G401 (cell line): ENCODE data around the gene TRIML2. TPM values are rescaled to one million over a fixed set of nuclear protein-coding genes. Genes with fewer than 3 reads are reported as not detected.

Experiments used
- DNase-seq: peaks from one replicate; pipeline ENCODE4 v3.0.0-alpha.2; 2015; ENCODE audit warnings: low spot score
- in situ Hi-C: cut with HindIII; loops from 2 replicates; pipeline ENCODE4 v1.10.0; 2016; ENCODE audit warnings: low sequenced_read_pairs, mixed read lengths
- total RNA-seq: library from RNA; depleted of rRNA; stranded (reverse); fragments of >200 nt; shearing (Covaris generic); gene quantifications from 2 replicates; pipeline ENCODE4 v1.2.3, GENCODE V29; 2014; rRNA removed

Gene TRIML2, protein sequence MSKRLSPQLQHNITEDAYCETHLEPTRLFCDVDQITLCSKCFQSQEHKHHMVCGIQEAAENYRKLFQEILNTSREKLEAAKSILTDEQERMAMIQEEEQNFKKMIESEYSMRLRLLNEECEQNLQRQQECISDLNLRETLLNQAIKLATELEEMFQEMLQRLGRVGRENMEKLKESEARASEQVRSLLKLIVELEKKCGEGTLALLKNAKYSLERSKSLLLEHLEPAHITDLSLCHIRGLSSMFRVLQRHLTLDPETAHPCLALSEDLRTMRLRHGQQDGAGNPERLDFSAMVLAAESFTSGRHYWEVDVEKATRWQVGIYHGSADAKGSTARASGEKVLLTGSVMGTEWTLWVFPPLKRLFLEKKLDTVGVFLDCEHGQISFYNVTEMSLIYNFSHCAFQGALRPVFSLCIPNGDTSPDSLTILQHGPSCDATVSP
- total RNA-seq: not detected in 2 replicates

DNA sequence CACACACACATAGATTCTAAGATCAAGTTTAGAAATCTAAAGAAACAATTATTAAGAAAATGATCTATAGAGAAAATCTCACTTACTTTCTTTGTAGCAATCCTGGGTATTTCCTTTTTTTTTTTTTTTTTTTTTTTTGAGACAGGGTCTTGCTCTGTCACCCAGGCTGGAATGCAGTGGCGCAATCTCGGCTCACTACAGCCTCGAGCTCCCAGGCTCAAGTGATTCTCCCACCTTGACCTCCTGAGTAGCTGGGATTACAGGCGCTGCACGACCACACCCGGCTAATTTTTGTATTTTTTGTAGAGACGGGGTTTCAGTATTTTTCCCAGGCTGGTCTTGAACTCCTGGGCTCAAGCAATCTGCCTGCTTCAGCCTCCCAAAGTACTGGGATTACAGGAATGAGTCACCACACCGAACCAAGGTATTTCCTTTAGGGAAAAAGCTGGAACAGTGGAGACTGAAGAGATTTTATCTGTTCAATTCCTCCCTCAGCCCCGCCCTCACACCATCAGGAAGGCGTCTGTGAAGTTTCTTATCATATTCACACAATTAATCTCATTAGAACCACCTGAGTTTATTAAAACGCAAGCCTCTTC lies at the start of gene TRIML2:
Gene TRIML2 (minus strand): TSS at position 447 of the 599 bp plus-strand sequence. CDS start 4,235 bp downstream, outside the sequence.
- DNase-seq: no peak
- in situ Hi-C loops: no loop called here

DNA sequence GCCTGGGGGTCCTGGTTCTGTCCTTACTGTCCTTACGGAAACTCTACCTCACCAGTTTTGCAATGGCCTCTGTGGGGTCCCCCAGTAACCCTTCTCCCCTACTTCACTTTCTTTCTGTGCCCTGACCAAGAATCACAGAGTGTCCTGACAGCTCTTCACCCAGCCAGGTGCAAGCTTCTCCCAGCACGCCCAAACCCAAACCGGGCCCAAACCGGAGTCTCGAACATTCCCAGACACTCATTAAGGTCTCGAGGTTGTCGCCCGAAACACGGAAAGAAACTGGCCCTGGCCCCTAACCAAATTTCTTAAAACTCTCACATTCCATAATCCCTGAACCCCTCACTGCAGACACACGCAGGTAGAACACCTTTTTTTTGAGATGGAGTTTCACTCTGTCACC lies 48.9 kb upstream of the TRIML2 start:
- in situ Hi-C loops: no loop called here
- no peak for DNase-seq

GRCh38 chr4:188154668-188155405 lies 45.4 kb upstream of the TRIML2 start:
- in situ Hi-C loops: no loop called here
- no peak for DNase-seq

DNA sequence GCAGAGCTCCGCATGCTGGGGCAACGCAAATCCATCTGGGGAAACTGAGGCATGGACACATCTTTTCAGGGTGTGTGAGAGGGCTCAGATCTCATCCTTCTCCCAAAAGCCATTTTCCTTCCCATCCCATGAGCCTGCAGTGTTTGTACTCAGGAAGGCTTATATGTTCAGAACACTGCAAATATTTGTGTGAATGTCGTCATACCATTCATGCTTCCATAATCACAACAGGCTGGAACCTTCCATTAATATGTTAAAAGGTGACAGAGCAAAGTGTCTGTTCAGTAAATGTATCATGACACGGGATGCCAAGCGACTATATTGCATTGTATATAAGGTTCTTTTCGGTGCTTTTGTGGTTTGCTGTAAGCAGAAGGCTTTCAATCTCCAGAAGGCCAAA lies 38.4 kb upstream of the TRIML2 start:
- in situ Hi-C loops: no loop called here

GRCh38 chr4:188147176-188147575 lies 37.8 kb upstream of the TRIML2 start:
- in situ Hi-C loops: no loop called here
- no peak for DNase-seq

More for the DNA sequence above, 38.4 kb upstream of the TRIML2 start:
- no peak for DNase-seq

GRCh38 chr4:188146618-188147017 lies 37.2 kb upstream of the TRIML2 start:
- DNase-seq: no peak
- in situ Hi-C loops: no loop called here

DNA sequence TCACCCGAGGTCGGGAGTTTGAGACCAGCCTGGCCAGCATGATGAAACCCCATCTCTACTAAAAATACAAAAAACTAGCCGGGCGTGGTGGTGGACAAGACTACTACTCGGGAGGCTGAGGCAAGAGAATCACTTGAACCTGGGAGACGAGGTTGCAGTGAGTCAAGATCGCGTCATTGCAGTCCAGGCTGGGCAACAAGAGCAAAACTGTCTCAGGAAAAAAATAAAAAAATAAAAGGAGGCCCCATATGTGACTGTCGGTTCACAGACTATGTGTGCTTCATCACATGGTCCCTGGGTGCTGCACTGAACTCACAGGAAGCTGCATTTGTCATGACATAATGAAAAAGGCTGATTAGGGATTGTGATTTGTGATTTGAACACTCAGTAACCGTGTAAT lies 36.2 kb upstream of the TRIML2 start:
- no peak for DNase-seq
- in situ Hi-C loops: no loop called here

- no peak for DNase-seq
- in situ Hi-C loops: no loop called here
These were observed 34.3 kb upstream of the TRIML2 start for GRCh38 chr4:188143731-188144130.

GRCh38 chr4:188139671-188140070 lies 30.3 kb upstream of the TRIML2 start:
- in situ Hi-C loops: no loop called here
- no peak for DNase-seq

- no peak for DNase-seq
- in situ Hi-C loops: no loop called here
These were observed 29.7 kb upstream of the TRIML2 start, which contains the start of gene TRIML1 for GRCh38 chr4:188139141-188139540. TSS of gene TRIML1 (plus strand) at chr4:188139441. CDS start at chr4:188139559, 118 bp downstream.

DNA sequence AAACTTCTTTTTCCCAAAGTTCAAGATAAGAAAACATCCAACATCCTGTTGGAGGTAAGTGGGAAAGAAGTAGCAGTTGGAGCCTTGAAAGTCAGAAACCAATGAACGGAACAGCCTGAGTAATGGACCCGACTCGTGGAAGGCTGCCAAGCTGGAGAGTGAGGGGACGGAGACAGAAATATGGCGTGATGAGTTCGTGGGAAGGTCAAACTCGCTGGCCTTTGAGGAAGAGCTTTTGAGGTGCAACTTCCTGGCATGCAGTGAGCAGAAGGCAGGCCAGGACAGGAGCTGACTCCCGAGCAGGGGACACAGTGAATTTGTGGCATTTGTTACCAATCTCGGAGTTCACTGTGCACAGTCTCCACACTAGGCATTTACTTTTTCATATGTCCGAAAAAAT lies 28.8 kb upstream of the TRIML2 start:
- DNase-seq: no peak
- in situ Hi-C loops: no loop called here

DNA sequence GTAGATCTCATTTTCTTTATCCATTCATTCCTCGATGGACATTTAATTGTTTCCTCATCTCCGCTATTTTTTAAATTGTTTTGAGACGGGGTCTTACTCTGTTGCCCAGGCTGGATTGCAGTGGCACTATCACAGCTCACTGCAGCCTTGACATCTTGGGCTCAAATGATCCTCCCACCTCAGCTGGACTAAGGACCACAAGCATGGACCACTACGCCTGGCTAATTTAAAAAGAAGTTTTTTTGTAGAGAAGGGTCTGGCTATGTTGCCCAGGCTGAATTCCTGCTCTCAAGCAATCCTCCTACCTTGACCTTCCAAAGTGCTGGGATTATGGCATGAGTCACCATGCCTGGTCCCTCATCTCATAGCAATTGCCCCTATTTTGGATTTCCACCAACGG lies 22.8 kb upstream of the TRIML2 start:
- in situ Hi-C loops: no loop called here
- DNase-seq: no peak

DNA sequence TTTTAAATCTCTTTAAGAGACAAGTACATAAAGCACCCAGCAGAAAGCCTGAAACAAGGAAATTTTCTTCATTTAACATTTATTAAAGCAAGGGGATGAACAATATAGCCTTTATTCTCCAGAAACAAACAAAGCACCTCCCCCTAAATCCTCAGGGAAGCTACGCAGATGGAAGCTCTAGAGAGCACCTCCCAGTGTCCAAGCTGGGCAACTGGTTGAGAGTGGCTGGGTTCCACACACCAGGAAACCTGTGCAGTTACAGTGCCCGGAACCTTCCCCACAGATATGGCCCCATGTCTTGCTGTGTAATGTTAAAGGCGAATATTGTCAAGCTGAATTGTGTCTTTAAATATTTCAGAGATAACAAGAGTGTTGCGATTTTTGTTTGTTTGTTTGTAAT lies 21.0 kb upstream of the TRIML2 start:
- DNase-seq: no peak
- in situ Hi-C loops: no loop called here

DNA sequence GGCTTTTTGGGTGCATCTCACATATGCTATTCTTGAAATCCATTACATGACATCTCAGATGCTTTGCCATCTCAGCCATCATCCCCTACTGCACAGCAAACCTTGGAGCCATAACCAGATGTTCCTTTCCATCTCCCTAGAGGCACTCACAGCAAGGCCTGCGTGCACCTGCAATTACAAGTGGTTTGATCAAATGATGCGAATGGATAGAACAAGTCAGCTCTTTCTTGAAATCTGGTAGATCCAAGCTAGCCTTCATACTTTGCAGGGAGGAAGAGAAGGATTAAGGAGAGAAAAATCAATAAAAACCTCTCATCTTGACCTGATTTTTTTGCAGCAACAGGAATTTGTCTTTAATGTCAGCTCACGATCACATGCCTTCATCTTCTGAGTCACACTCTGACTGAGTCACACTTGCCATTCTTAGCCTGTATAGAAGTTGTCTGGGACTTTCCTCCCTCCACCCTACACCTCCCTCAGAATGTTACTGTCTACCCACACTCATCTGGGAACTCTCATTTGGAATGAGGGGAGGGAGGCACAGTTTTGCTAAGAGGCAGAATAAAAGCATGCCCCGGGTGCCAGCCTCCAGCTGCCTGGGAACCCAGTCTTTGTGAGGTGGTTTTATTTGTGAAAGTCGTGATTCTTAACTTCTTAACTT lies 17.9 kb upstream of the TRIML2 start:
- no peak for DNase-seq
- in situ Hi-C loops: no loop called here

DNA sequence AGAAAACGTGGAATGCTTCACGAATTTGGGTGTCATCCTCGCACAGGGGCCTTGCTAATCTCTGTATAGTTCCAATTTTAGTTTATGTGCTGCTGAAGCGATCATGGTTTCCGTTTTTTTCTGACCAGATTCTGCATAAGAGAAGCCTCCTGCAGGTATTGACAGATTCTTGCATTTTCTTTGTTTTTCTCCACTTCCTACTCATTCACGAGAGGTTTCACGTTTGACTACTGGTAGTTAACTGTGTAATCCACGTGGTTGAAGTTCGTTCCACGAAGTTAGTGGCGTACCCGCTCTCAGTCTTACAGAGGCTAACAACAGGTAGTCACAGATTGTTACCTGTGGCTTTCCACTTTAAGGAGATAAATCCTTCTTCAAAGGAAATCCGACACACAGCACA lies 12.1 kb upstream of the TRIML2 start:
- in situ Hi-C loops: no loop called here
- no peak for DNase-seq

GRCh38 chr4:188117631-188118324 lies 8.4 kb upstream of the TRIML2 start:
- no peak for DNase-seq
- in situ Hi-C loops: no loop called here

DNA sequence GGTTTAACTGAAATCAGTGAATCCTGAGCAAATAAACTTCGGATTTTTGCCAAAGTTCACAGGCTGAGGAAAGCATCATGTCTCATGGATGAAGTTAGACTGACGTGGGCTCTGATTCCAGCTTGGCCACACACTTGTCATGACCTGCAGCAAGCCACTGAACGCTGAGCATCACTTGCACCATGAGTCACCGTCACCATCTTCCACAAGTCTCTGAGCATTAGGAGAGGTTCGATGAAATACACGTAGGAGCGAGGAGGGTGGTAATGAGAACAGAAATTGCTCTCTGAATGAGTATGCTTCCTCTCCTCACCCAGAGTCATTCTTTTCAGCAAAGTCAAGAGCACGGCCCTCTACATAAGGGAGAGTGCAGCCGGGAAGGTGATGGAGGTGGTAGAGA lies 3.8 kb upstream of the TRIML2 start:
- in situ Hi-C loops: no loop called here
- DNase-seq: no peak

- in situ Hi-C loops: no loop called here
- DNase-seq: no peak
These were observed 2.6 kb upstream of the TRIML2 start for GRCh38 chr4:188111955-188112354.
